Calu3 (cell line): ENCODE measurements around the gene MAPK4. TPM values are rescaled to one million over a fixed set of nuclear protein-coding genes. Genes with fewer than 3 reads are reported as not detected.

Experiments used
- BruUV-seq: library from RNA; stranded (reverse); fragments of 400-500 nt; replicated peaks from 2 replicates; lab custom pipeline; 2021; lab: Mats Ljungman, UMichigan
- CTCF ChIA-PET: fragments of 300-600 bp; sonication (Branson Sonifier 250); formaldehyde crosslinking; loops from one replicate; lab custom pipeline; 2022; ENCODE audit warnings: antibody characterized with exemption; lab: Charles Lee
- DNase-seq: peaks from one replicate; pipeline ENCODE4 v3.0.0; 2022
- H3K27ac Mint-ChIP-seq: one replicate; pipeline ENCODE4 v1.8.0; 2022; ENCODE audit warnings: mixed read lengths; ENCODE audit not compliant: unreplicated experiment
- H3K27me3 Mint-ChIP-seq: one replicate; pipeline ENCODE4 v1.8.0; 2022; ENCODE audit warnings: mixed read lengths; ENCODE audit not compliant: unreplicated experiment
- H3K36me3 Mint-ChIP-seq: one replicate; pipeline ENCODE4 v1.8.0; 2022; ENCODE audit warnings: mild to moderate bottlenecking, moderate library complexity, mixed read lengths; ENCODE audit not compliant: insufficient read depth, unreplicated experiment
- H3K4me1 Mint-ChIP-seq: one replicate; pipeline ENCODE4 v1.8.0; 2022; ENCODE audit warnings: mild to moderate bottlenecking, low read depth, mixed read lengths; ENCODE audit not compliant: unreplicated experiment
- H3K4me3 Mint-ChIP-seq: one replicate; pipeline ENCODE4 v1.8.0; 2022; ENCODE audit warnings: mild to moderate bottlenecking, low read depth, moderate library complexity, mixed read lengths; ENCODE audit not compliant: unreplicated experiment
- H3K9me3 Mint-ChIP-seq: one replicate; pipeline ENCODE4 v1.8.0; 2022; ENCODE audit warnings: low read depth, mixed read lengths; ENCODE audit not compliant: unreplicated experiment
- CTCF ChIP-seq: fragments of 200-600 bp; IDR thresholded peaks from one replicate; pipeline ENCODE4 v1.8.0; 2022; ENCODE audit warnings: antibody characterized with exemption; ENCODE audit not compliant: unreplicated experiment
- intact Hi-C: fragments of 100-400 bp; cut with micrococcal nuclease; formaldehyde crosslinking; loops from one replicate; pipeline ENCODE4 v1.10.0; 2022; ENCODE audit not compliant: unreplicated experiment
- total RNA-seq: library from RNA; stranded (reverse); gene quantifications from 2 replicates; pipeline ENCODE4 v1.2.3, GENCODE V29; 2022

The MAPK4 gene
- total RNA-seq, 1 experiment from 2014 or later, result not detected

- H3K36me3 Mint-ChIP-seq, result no peaks in the 10 kb centered on the region
Measured at GRCh38 chr18:50720325-50720674, 160.4 kb downstream of the MAPK4 start.

GRCh38 chr18:50721006-50721405, 161.1 kb downstream of the MAPK4 start:
- Mint-ChIP-seq H3K27me3 (peaks cover 77% of the 10 kb centered on the region), H3K4me1 (no peaks in the 10 kb centered on the region), H3K9me3 (peaks cover 4% of the 10 kb centered on the region), H3K4me3 (no peak overlapping the region), H3K36me3 (no peaks in the 10 kb centered on the region), H3K27ac (no peak overlapping the region)
- intact Hi-C loops, result no loop called here
- TF ChIP-seq CTCF, result no peak
- CTCF ChIA-PET, result interaction anchor here (0.6 kb wide), 1 partner anchor 10 kb away, joined by 4 read pairs; no protein-coding TSS in a partner anchor
- no TSS peak for BruUV-seq
- no peak for DNase-seq

More at GRCh38 chr18:50720325-50720674, 160.4 kb downstream of the MAPK4 start:
- DNase-seq, result no peak
- H3K4me3 Mint-ChIP-seq, result no peak overlapping the region
- no TSS peak for BruUV-seq
- H3K9me3 Mint-ChIP-seq, result peaks cover 7% of the 10 kb centered on the region
- TF ChIP-seq CTCF, result no peak
- CTCF ChIA-PET, result no interaction called here
- intact Hi-C loops, result no loop called here
- H3K27ac Mint-ChIP-seq, result no peak overlapping the region
- no peaks in the 10 kb centered on the region for H3K4me1 Mint-ChIP-seq
- peaks cover 77% of the 10 kb centered on the region for H3K27me3 Mint-ChIP-seq

- DNase-seq, result no peak
- Mint-ChIP-seq H3K36me3 (no peaks in the 10 kb centered on the region), H3K9me3 (no peaks in the 10 kb centered on the region), H3K27ac (no peak overlapping the region), H3K4me1 (no peaks in the 10 kb centered on the region), H3K27me3 (peaks cover 77% of the 10 kb centered on the region), H3K4me3 (no peak overlapping the region)
- intact Hi-C loops, result no loop called here
- no TSS peak for BruUV-seq
- no peak for TF ChIP-seq CTCF
- CTCF ChIA-PET, result interaction anchor here (0.6 kb wide), 1 partner anchor 10 kb away, joined by 4 read pairs; no protein-coding TSS in a partner anchor
Measured at GRCh38 chr18:50721451-50722120, 161.7 kb downstream of the MAPK4 start.

GRCh38 chr18:50722311-50722710, 162.4 kb downstream of the MAPK4 start:
- CTCF ChIA-PET, result interaction anchor here (0.6 kb wide), 1 partner anchor 201 kb away, joined by 5 read pairs; no protein-coding TSS in a partner anchor
- Mint-ChIP-seq H3K4me1 (no peaks in the 10 kb centered on the region), H3K9me3 (no peaks in the 10 kb centered on the region), H3K4me3 (no peak overlapping the region), H3K36me3 (no peaks in the 10 kb centered on the region), H3K27me3 (peaks cover 77% of the 10 kb centered on the region), H3K27ac (no peak overlapping the region)
- TF ChIP-seq CTCF, result no peak
- intact Hi-C loops, result no loop called here
- DNase-seq, result no peak
- no TSS peak for BruUV-seq
